Fibroblast of skin of right biceps (primary cell): ENCODE results near the gene TPTE.
"Not testable (repeated sequence)": the region's sequence is repeated elsewhere in the genome, so short reads cannot be mapped to it uniquely, and the experiment has no call there.

Experiments used
- DNase-seq: peaks from one replicate; pipeline ENCODE4 v3.0.0-alpha.2; 2013

TPTE gene

GRCh38 chr21:10521091-10521598 is at the start of gene TPTE:
Gene TPTE, plus strand, starts transcription at chr21:10521583. Its CDS starts 17,141 bp downstream, at chr21:10538724.
- no peak for DNase-seq

- DNase-seq, result not testable (repeated sequence)
These were observed 49.4 kb upstream of the TPTE start for GRCh38 chr21:10471999-10472398.

GRCh38 chr21:10477794-10478193 is 43.6 kb upstream of the TPTE start:
- DNase-seq, result not testable (repeated sequence)

GRCh38 chr21:10479875-10480274 is 41.5 kb upstream of the TPTE start:
- not testable (repeated sequence) for DNase-seq

- DNase-seq, result not testable (repeated sequence)
These were observed 36.5 kb upstream of the TPTE start for GRCh38 chr21:10484864-10485263.

- not testable (repeated sequence) for DNase-seq
These were observed 30.9 kb upstream of the TPTE start for GRCh38 chr21:10490453-10490852.

- DNase-seq, result no peak
These were observed 10.3 kb upstream of the TPTE start for GRCh38 chr21:10511116-10511515.

- DNase-seq, result not testable (repeated sequence)
These were observed 4.5 kb upstream of the TPTE start for GRCh38 chr21:10516889-10517288.

GRCh38 chr21:10517904-10518303 is 3.5 kb upstream of the TPTE start:
- not testable (repeated sequence) for DNase-seq

- DNase-seq, result not testable (repeated sequence)
These were observed 585 bp downstream of the TPTE start for GRCh38 chr21:10521835-10522500.

- no peak for DNase-seq
These were observed 18.6 kb downstream of the TPTE start for GRCh38 chr21:10539956-10540355.

GRCh38 chr21:10544376-10544775 is 23.0 kb downstream of the TPTE start:
- not testable (repeated sequence) for DNase-seq

GRCh38 chr21:10547868-10548267 is 26.5 kb downstream of the TPTE start:
- DNase-seq, result not testable (repeated sequence)

GRCh38 chr21:10548331-10548954 is 27.1 kb downstream of the TPTE start:
- DNase-seq, result not testable (repeated sequence)

GRCh38 chr21:10570803-10571202 is 49.4 kb downstream of the TPTE start:
- DNase-seq, result not testable (repeated sequence)

GRCh38 chr21:10574531-10575310 is 53.3 kb downstream of the TPTE start:
- DNase-seq, result not testable (repeated sequence)

GRCh38 chr21:10575311-10575667 is 53.9 kb downstream of the TPTE start:
- no peak for DNase-seq

- DNase-seq, result not testable (repeated sequence)
These were observed 57.5 kb downstream of the TPTE start for GRCh38 chr21:10578910-10579309.

GRCh38 chr21:10589115-10589514 is 67.7 kb downstream of the TPTE start:
- DNase-seq, result not testable (repeated sequence)

- DNase-seq, result not testable (repeated sequence)
These were observed 85.7 kb downstream of the TPTE start for GRCh38 chr21:10607074-10607473.

- DNase-seq, result not testable (repeated sequence)
These were observed 92.9 kb downstream of the TPTE start for GRCh38 chr21:10614285-10614684.

GRCh38 chr21:10616061-10616460 is 94.7 kb downstream of the TPTE start:
- not testable (repeated sequence) for DNase-seq

GRCh38 chr21:10616535-10616934 is 95.2 kb downstream of the TPTE start:
- no peak for DNase-seq
